Hematopoietic multipotent progenitor cell (in vitro differentiated cells): Measurements from ENCODE around the gene PAQR8. TPM values are rescaled to one million over a fixed set of nuclear protein-coding genes. Genes with fewer than 3 reads are reported as not detected.

Experiments
- DNase-seq, 3 donors: peaks; one replicate each; pipeline ENCODE4 v3.0.0-alpha.2; 2011 to 2015; ENCODE audit warnings: low read depth in 2 of 3, low spot score in 2 of 3
- total RNA-seq: library from RNA; depleted of rRNA; stranded (reverse); fragments of >200 nt; gene quantifications from one replicate; pipeline ENCODE4 v1.2.3, GENCODE V29; 2012

The PAQR8 gene
- total RNA-seq, 1 donor = 17.0 TPM

GRCh38 chr6:52346503-52346902, 15.4 kb upstream of the PAQR8 start:
- DNase-seq = no peak

GRCh38 chr6:52347818-52348217, 14.1 kb upstream of the PAQR8 start:
- no peak for DNase-seq

- no peak for DNase-seq
Observed at GRCh38 chr6:52351879-52352238, 10.1 kb upstream of the PAQR8 start.

GRCh38 chr6:52352239-52353018, 9.5 kb upstream of the PAQR8 start:
- peak in 2 of 3 donors; percentile 39 to 56 for DNase-seq

- no peak for DNase-seq
Observed at GRCh38 chr6:52356017-52356416, 5.9 kb upstream of the PAQR8 start.

GRCh38 chr6:52359403-52359802, 2.5 kb upstream of the PAQR8 start:
- DNase-seq = no peak

GRCh38 chr6:52360028-52360427, 1.9 kb upstream of the PAQR8 start:
- DNase-seq = no peak

GRCh38 chr6:52360601-52361413, 1.1 kb upstream of the PAQR8 start:
- DNase-seq = no peak

- peak in 1 of 3 donors; percentile 24 for DNase-seq
Observed at GRCh38 chr6:52361414-52361944, 472 bp upstream of the PAQR8 start.

- DNase-seq = peak in 2 of 3 donors; percentile 19 to 27
Observed at GRCh38 chr6:52362443-52363227, 684 bp downstream of the PAQR8 start.

- DNase-seq = no peak
Observed at GRCh38 chr6:52363228-52363867, 1.4 kb downstream of the PAQR8 start.

- no peak for DNase-seq
Observed at GRCh38 chr6:52364480-52365166, 2.7 kb downstream of the PAQR8 start.

- DNase-seq = no peak
Observed at GRCh38 chr6:52365317-52365716, 3.4 kb downstream of the PAQR8 start.

GRCh38 chr6:52365866-52366540, 4.1 kb downstream of the PAQR8 start:
- no peak for DNase-seq

- no peak for DNase-seq
Observed at GRCh38 chr6:52368002-52368401, 6.1 kb downstream of the PAQR8 start.

GRCh38 chr6:52369234-52369633, 7.3 kb downstream of the PAQR8 start:
- no peak for DNase-seq

- no peak for DNase-seq
Observed at GRCh38 chr6:52371656-52372191, 9.8 kb downstream of the PAQR8 start.

- no peak for DNase-seq
Observed at GRCh38 chr6:52373151-52373690, 11.3 kb downstream of the PAQR8 start.

GRCh38 chr6:52374247-52374646, 12.3 kb downstream of the PAQR8 start:
- DNase-seq = no peak
